ENCODE results near the gene HECTD4. TPM values are rescaled to one million over a fixed set of nuclear protein-coding genes. Genes with fewer than 3 reads are reported as not detected.

Gene HECTD4
- total and polyA plus RNA-seq, 2 experiments from 2014 or later, result 25.7 to 36.9 TPM

GRCh38 chr12:112353393-112353792, 28.8 kb downstream of the HECTD4 start:
- H3K4me2 ChIP-seq, result no peak overlapping the region
- peak overlapping the region; percentile 5; the same call in 1 of the 2 replicates for H3K27ac ChIP-seq (ENCODE audit: low read depth)
- no peaks in the 10 kb centered on the region; the same call in 1 of the 2 replicates for H4K20me1 ChIP-seq (replicated peaks; ENCODE audit: insufficient read depth)
- H3K27me3 ChIP-seq (ENCODE audit: insufficient read depth), result no peaks in the 10 kb centered on the region
- no peak overlapping the region for H2AFZ ChIP-seq
- H3K4me1 ChIP-seq (ENCODE audit: insufficient read depth), result peaks cover 5% of the 10 kb centered on the region; the same call in 1 of the 2 replicates
- H3K4me3 ChIP-seq, result no peak overlapping the region
- TF ChIP-seq ETS1 (IDR thresholded peaks at IDR 0.05) (no peak), EZH2 (IDR thresholded peaks at IDR 0.05; ENCODE audit: low read depth, unreplicated experiment) (no peak), EZH2phosphoT487 (IDR thresholded peaks at IDR 0.05; ENCODE audit: unreplicated experiment) (no peak), REST (IDR thresholded peaks at IDR 0.05; ENCODE audit: unreplicated experiment) (no peak), NANOG (IDR thresholded peaks at IDR 0.05; ENCODE audit: borderline replicate concordance) (no peak), JUNB (IDR thresholded peaks at IDR 0.05; ENCODE audit: unreplicated experiment) (no peak), ZNF462 (CRISPR knock-in tag; IDR thresholded peaks at IDR 0.05) (no peak), CREB1 (CRISPR knock-in tag; IDR thresholded peaks at IDR 0.05; ENCODE audit: low read depth) (no peak), ZNF331 (CRISPR knock-in tag; IDR thresholded peaks at IDR 0.05; ENCODE audit: low read depth) (no peak), POLR2AphosphoS5 (IDR thresholded peaks at IDR 0.05; ENCODE audit: low read depth) (no peak), STAT1 (IDR thresholded peaks at IDR 0.05; ENCODE audit: unreplicated experiment) (no peak), CTCF (conservative IDR thresholded peaks at IDR 0.05; ENCODE audit: low read depth in 2 of 2) (no peak)
- no peaks in the 10 kb centered on the region for H3K36me3 ChIP-seq (ENCODE audit: insufficient read depth)
- Mint-ChIP-seq H3K36me3 (ENCODE audit: low read depth) (no peaks in the 10 kb centered on the region), H3K27ac (no peak overlapping the region), H3K4me1 (peaks cover 4% of the 10 kb centered on the region; the same call in 2 of the 3 replicates), H3K4me3 (no peak overlapping the region), H3K9me3 (no peaks in the 10 kb centered on the region), H3K27me3 (ENCODE audit: insufficient read depth, low read depth, poor library complexity) (peaks cover 2% of the 10 kb centered on the region)
- no peak for ATAC-seq
- H3F3A ChIP-seq (replicated peaks; ENCODE audit: low read depth), result no peaks in the 10 kb centered on the region
- H3K79me2 ChIP-seq (replicated peaks; ENCODE audit: insufficient read depth), result peaks cover 55% of the 10 kb centered on the region
- H3K9me2 ChIP-seq (ENCODE audit: insufficient read depth), result no peaks in the 10 kb centered on the region
- no peak for DNase-seq (ENCODE audit: low spot score)

Data from GM23338 (cell line).